SU-DHL-6 (cell line): Measurements from ENCODE around the gene APOM.

Experiments
- EZH2phosphoT487 ChIP-seq: fragments of 200-600 bp; sonication (generic), shearing (Covaris generic); conservative IDR thresholded peaks from 2 replicates; pipeline ENCODE4 v1.6.1; 2018; ENCODE audit warnings: mild to moderate bottlenecking, antibody characterized with exemption, low read length, moderate library complexity, mixed read lengths
- TF ChIP-seq, protein P1 (sequence below): fragments of 200-600 bp; sonication (generic); IDR thresholded peaks from one replicate; pipeline ENCODE4 v1.5.1; 2017; ENCODE audit warnings: antibody characterized with exemption, mild to moderate bottlenecking, low read length, moderate library complexity; ENCODE audit not compliant: insufficient read depth, poor library complexity, severe bottlenecking

DNA sequence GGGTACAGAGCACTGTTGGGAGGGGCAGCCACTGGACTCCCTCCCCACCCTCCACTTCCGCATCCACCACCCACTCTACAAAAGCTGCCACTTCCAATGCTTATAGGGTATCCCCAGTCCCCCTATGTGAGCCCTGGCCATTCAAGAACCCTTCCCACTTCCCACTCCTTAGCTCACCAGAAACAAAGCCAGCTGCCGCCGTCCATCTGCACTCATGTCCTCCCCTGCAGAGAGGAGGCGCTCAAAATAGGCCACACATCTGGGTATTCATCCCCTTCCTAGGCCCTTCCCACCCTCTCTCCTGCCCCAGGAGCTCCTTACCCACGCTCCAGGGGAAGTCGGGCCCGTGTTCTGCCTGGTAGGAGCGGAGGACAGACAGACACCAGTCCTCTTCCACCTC is 31.6 kb downstream of the APOM start:
- TF ChIP-seq, protein P1, sequence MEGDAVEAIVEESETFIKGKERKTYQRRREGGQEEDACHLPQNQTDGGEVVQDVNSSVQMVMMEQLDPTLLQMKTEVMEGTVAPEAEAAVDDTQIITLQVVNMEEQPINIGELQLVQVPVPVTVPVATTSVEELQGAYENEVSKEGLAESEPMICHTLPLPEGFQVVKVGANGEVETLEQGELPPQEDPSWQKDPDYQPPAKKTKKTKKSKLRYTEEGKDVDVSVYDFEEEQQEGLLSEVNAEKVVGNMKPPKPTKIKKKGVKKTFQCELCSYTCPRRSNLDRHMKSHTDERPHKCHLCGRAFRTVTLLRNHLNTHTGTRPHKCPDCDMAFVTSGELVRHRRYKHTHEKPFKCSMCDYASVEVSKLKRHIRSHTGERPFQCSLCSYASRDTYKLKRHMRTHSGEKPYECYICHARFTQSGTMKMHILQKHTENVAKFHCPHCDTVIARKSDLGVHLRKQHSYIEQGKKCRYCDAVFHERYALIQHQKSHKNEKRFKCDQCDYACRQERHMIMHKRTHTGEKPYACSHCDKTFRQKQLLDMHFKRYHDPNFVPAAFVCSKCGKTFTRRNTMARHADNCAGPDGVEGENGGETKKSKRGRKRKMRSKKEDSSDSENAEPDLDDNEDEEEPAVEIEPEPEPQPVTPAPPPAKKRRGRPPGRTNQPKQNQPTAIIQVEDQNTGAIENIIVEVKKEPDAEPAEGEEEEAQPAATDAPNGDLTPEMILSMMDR, result no peak
- no peak for TF ChIP-seq EZH2phosphoT487
